Measurements from ENCODE around the gene EYS.

GRCh38 chr6:65627015-65627414 is 80.0 kb downstream of the EYS start:
- TF ChIP-seq POLR2A (IDR thresholded peaks at IDR 0.05) (no peak), CTCF (IDR thresholded peaks at IDR 0.05) (no peak), POLR2AphosphoS5 (IDR thresholded peaks at IDR 0.05) (no peak)
